OCI-LY7 (cell line): ENCODE data around the gene DSE. TPM values are rescaled to one million over a fixed set of nuclear protein-coding genes. Genes with fewer than 3 reads are reported as not detected.
A peak's percentile ranks its signal among the peaks of the same experiment; 100 is the strongest.

Experiments
- BruUV-seq: library from RNA; stranded (reverse); fragments of 400-500 nt; replicated peaks from 2 replicates; lab custom pipeline; 2021; lab: Mats Ljungman, UMichigan
- CTCF ChIA-PET: fragments of 300-600 bp; sonication (Branson Sonifier 250); formaldehyde crosslinking; loops from one replicate; lab custom pipeline; 2022; ENCODE audit warnings: antibody characterized with exemption; ENCODE audit not compliant: unreplicated experiment; lab: Charles Lee
- POLR2A ChIA-PET: fragments of 300-600 bp; sonication (Branson Sonifier 250); formaldehyde crosslinking; loops from one replicate; lab custom pipeline; 2022; ENCODE audit warnings: antibody characterized with exemption; lab: Charles Lee
- DNase-seq: peaks from one replicate; pipeline ENCODE4 v3.0.0-alpha.2; 2015; ENCODE audit warnings: low spot score
- H2AFZ ChIP-seq: fragments of 200-600 bp; sonication (generic), shearing (Covaris generic); 2 replicates; pipeline ENCODE4 v1.6.1; 2014; ENCODE audit warnings: mild to moderate bottlenecking, antibody characterized with exemption, low read length, moderate library complexity
- H3K27ac ChIP-seq: fragments of 200-600 bp; sonication (generic); 2 replicates; pipeline ENCODE4 v1.5.1; 2014; ENCODE audit warnings: mixed run types, low read depth, mild to moderate bottlenecking, moderate library complexity, low read length, inconsistent platforms; ENCODE audit not compliant: poor library complexity, severe bottlenecking
- H3K36me3 ChIP-seq: fragments of 200-600 bp; sonication (generic); 2 replicates; pipeline ENCODE4 v1.6.1; 2014; ENCODE audit warnings: mild to moderate bottlenecking, antibody characterized with exemption, low read length, moderate library complexity, mixed read lengths; ENCODE audit not compliant: insufficient read depth
- H3K4me1 ChIP-seq: fragments of 200-600 bp; sonication (generic); 2 replicates; pipeline ENCODE4 v1.5.1; 2014; ENCODE audit warnings: mild to moderate bottlenecking, low read length; ENCODE audit not compliant: insufficient read depth, poor library complexity, severe bottlenecking
- H3K4me2 ChIP-seq: fragments of 200-600 bp; sonication (generic); 2 replicates; pipeline ENCODE4 v1.6.1; 2014; ENCODE audit warnings: mild to moderate bottlenecking, low read length
- H3K4me3 ChIP-seq: fragments of 200-600 bp; sonication (generic); 2 replicates; pipeline ENCODE4 v1.5.1; 2014; ENCODE audit warnings: mild to moderate bottlenecking, low read depth, low read length; ENCODE audit not compliant: poor library complexity, severe bottlenecking
- H3K79me2 ChIP-seq: fragments of 200-600 bp; sonication (generic); 2 replicates; pipeline ENCODE4 v1.6.1; 2016; ENCODE audit warnings: low read depth, mild to moderate bottlenecking, low read length, moderate library complexity, mixed read lengths; ENCODE audit not compliant: insufficient read depth
- H3K9me2 ChIP-seq: fragments of 200-600 bp; sonication (generic); 2 replicates; pipeline ENCODE4 v1.6.1; 2016; ENCODE audit warnings: mild to moderate bottlenecking, low read length, mixed read lengths; ENCODE audit not compliant: insufficient read depth
- H3K9me3 ChIP-seq: fragments of 200-600 bp; sonication (generic); 2 replicates; pipeline ENCODE4 v1.6.1; 2014; ENCODE audit warnings: mild to moderate bottlenecking, mixed run types, low read length, mixed read lengths
- H4K20me1 ChIP-seq: fragments of 200-600 bp; sonication (generic); 2 replicates; pipeline ENCODE4 v1.6.1; 2014; ENCODE audit warnings: mild to moderate bottlenecking, antibody characterized with exemption, low read length, moderate library complexity, mixed read lengths; ENCODE audit not compliant: insufficient read depth
- EZH2phosphoT487 ChIP-seq: fragments of 200-600 bp; sonication (generic); IDR thresholded peaks from 2 replicates; pipeline ENCODE4 v1.6.1; 2018; ENCODE audit warnings: low read depth, borderline replicate concordance, mild to moderate bottlenecking, mixed run types, antibody characterized with exemption, low read length, moderate library complexity, mixed read lengths
- intact Hi-C: fragments of 100-400 bp; cut with micrococcal nuclease; formaldehyde crosslinking; loops from one replicate; pipeline ENCODE4 v1.10.0; 2022; ENCODE audit not compliant: unreplicated experiment
- total RNA-seq, 2 experiments: library from RNA; depleted of rRNA in 1 of 2; stranded (reverse); fragments of >200 nt in 1 of 2; shearing (Covaris generic) in 1 of 2; gene quantifications; 2 replicates each; pipeline ENCODE4 v1.2.3, GENCODE V29; 2014 to 2022
- TF ChIP-seq, protein P1 (sequence below): fragments of 200-600 bp; sonication (generic); conservative IDR thresholded peaks from 2 replicates; pipeline ENCODE4 v1.5.1; 2014; ENCODE audit warnings: mild to moderate bottlenecking, antibody characterized with exemption, low read length, moderate library complexity, mixed read lengths

Gene DSE
- total RNA-seq, 2 experiments from 2014 or later, result 3.9 to 7.6 TPM

DNA sequence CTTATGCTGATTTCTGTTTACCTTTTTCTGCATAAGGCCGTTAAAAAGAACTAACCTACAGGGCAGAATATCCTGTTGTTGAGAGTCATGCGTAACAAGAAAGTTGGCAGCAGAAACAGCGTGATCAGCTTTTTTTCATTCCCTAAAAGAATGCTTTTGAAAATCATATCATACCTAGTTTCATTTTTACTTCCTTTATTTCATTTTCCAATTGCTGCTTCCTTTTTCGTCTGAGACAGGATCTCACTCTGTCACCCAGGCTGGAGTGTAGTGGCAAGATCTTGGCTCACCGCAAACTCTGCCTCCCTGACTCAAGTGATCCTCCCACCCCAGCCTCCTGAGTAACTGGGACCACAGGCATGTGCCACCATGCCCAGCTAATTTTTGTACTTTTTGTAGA, 94.5 kb downstream of the DSE start:
- Histone ChIP-seq H3K9me2 (no peaks in the 10 kb centered on the region), H3K4me3 (no peak overlapping the region), H3K79me2 (no peaks in the 10 kb centered on the region), H3K9me3 (no peaks in the 10 kb centered on the region), H3K4me2 (no peak overlapping the region), H3K36me3 (no peaks in the 10 kb centered on the region), H3K4me1 (peaks cover 5% of the 10 kb centered on the region), H3K27ac (no peak overlapping the region), H4K20me1 (no peaks in the 10 kb centered on the region), H2AFZ (no peak overlapping the region)
- no peak for TF ChIP-seq EZH2phosphoT487
- TF ChIP-seq, protein P1, sequence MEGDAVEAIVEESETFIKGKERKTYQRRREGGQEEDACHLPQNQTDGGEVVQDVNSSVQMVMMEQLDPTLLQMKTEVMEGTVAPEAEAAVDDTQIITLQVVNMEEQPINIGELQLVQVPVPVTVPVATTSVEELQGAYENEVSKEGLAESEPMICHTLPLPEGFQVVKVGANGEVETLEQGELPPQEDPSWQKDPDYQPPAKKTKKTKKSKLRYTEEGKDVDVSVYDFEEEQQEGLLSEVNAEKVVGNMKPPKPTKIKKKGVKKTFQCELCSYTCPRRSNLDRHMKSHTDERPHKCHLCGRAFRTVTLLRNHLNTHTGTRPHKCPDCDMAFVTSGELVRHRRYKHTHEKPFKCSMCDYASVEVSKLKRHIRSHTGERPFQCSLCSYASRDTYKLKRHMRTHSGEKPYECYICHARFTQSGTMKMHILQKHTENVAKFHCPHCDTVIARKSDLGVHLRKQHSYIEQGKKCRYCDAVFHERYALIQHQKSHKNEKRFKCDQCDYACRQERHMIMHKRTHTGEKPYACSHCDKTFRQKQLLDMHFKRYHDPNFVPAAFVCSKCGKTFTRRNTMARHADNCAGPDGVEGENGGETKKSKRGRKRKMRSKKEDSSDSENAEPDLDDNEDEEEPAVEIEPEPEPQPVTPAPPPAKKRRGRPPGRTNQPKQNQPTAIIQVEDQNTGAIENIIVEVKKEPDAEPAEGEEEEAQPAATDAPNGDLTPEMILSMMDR, result no peak
- no TSS peak for BruUV-seq
- intact Hi-C loops, result no loop called here
- DNase-seq, result peak; percentile 5
- ChIA-PET POLR2A (no interaction called here), CTCF (no interaction called here)

DNA sequence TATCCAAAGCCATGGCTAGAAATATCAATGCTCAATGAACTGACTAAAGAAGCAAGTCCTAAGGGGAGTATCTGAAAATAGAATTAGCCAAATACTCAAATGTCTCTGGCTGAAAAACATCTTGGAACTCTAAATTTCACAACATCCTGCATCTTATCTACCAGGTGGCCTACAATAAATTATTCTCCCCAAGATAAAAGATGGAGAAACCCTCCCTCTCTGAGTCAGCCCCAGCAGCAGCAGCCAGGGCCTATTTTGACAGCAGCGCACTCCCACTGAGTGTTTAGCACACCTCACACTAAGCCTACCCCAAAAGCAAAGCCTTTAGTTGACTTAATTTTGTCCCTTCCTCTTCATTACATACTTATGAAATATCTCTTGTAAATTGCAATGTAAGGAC, 96.3 kb downstream of the DSE start:
- CTCF ChIA-PET, result no interaction called here
- no peak overlapping the region for H3K27ac ChIP-seq

DNA sequence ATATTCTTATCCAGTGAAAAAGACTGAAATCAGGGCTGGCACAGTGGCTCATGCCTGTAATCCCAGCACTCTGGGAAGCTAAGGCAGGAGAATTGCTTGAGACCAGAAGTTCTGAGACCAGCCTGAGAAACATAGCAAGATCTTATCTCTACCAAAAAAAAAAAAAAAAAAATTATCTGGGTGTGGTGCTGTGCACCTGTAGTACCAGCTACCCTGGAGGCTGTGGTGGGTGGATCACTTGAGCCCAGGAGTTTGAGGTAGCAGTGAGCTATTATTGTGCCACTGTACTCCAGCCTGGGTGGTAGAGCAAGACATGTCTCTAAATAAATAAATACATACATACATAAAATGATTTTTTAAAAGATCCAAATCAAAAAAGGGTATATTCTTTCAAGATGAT, 96.8 kb downstream of the DSE start:
- TF ChIP-seq, protein P1, result no peak
- no peak for TF ChIP-seq EZH2phosphoT487
- no peaks in the 10 kb centered on the region for H3K9me3 ChIP-seq
- no peaks in the 10 kb centered on the region for H3K9me2 ChIP-seq
- DNase-seq, result no peak
- H3K4me1 ChIP-seq, result peaks cover 5% of the 10 kb centered on the region
- intact Hi-C loops, result no loop called here
- no peaks in the 10 kb centered on the region for H3K36me3 ChIP-seq
- H3K4me3 ChIP-seq, result no peak overlapping the region
- ChIA-PET CTCF (no interaction called here), POLR2A (interaction anchor here (0.7 kb wide), 1 partner anchor 33 kb away, joined by 4 read pairs; no protein-coding TSS in a partner anchor)
- no peaks in the 10 kb centered on the region for H4K20me1 ChIP-seq
- no peak overlapping the region for H2AFZ ChIP-seq
- no peak overlapping the region for H3K4me2 ChIP-seq
- H3K79me2 ChIP-seq, result no peaks in the 10 kb centered on the region
- H3K27ac ChIP-seq, result no peak overlapping the region
- BruUV-seq, result no TSS peak

More for the DNA sequence above, 96.3 kb downstream of the DSE start:
- Histone ChIP-seq H3K9me3 (no peaks in the 10 kb centered on the region), H3K9me2 (no peaks in the 10 kb centered on the region), H3K4me3 (no peak overlapping the region), H4K20me1 (no peaks in the 10 kb centered on the region), H3K4me1 (peaks cover 5% of the 10 kb centered on the region), H3K36me3 (no peaks in the 10 kb centered on the region), H2AFZ (no peak overlapping the region), H3K4me2 (no peak overlapping the region), H3K79me2 (no peaks in the 10 kb centered on the region)
- no TSS peak for BruUV-seq
- POLR2A ChIA-PET, result interaction anchor here (0.7 kb wide), 1 partner anchor 33 kb away, joined by 4 read pairs; no protein-coding TSS in a partner anchor
- no peak for DNase-seq
- intact Hi-C loops, result no loop called here
- TF ChIP-seq, protein P1, result no peak
- TF ChIP-seq EZH2phosphoT487, result no peak
